Endodermal cell (in vitro differentiated cells): ENCODE measurements around the gene ATP2A2. TPM values are rescaled to one million over a fixed set of nuclear protein-coding genes. Genes with fewer than 3 reads are reported as not detected.

Experiments
- DNase-seq: peaks from one replicate; pipeline ENCODE4 v3.0.0-alpha.2; 2017
- H3K27ac ChIP-seq: 2 replicates; pipeline ENCODE4 v1.5.1; 2013; ENCODE audit warnings: mild to moderate bottlenecking, low read depth, low read length, moderate library complexity
- H3K27me3 ChIP-seq: 2 replicates; pipeline ENCODE4 v1.6.1; 2013; ENCODE audit warnings: mild to moderate bottlenecking, low read length, moderate library complexity; ENCODE audit not compliant: insufficient read depth, control insufficient read depth, poor library complexity, severe bottlenecking
- H3K36me3 ChIP-seq: 2 replicates; pipeline ENCODE4 v1.7.0; 2013; ENCODE audit warnings: mild to moderate bottlenecking, low read length, moderate library complexity; ENCODE audit not compliant: control insufficient read depth, insufficient read depth
- H3K4me1 ChIP-seq: one replicate; pipeline ENCODE4 v1.7.0; 2013; ENCODE audit warnings: low read length; ENCODE audit not compliant: control insufficient read depth, insufficient read depth
- H3K4me3 ChIP-seq: 2 replicates; pipeline ENCODE4 v1.5.1; 2013; ENCODE audit warnings: mild to moderate bottlenecking, low read length, moderate library complexity
- H3K9ac ChIP-seq: 2 replicates; pipeline ENCODE4 v1.6.1; 2013; ENCODE audit warnings: mild to moderate bottlenecking, low read length, moderate library complexity; ENCODE audit not compliant: poor library complexity, severe bottlenecking; ENCODE audit errors: extremely low read depth
- H3K9me3 ChIP-seq: 2 replicates; pipeline ENCODE4 v1.6.1; 2013; ENCODE audit warnings: mild to moderate bottlenecking, low read length, moderate library complexity; ENCODE audit not compliant: control insufficient read depth
- H3K27ac Mint-ChIP-seq: 2 replicates; pipeline ENCODE4 v1.8.0; 2020; ENCODE audit warnings: mixed read lengths
- H3K27me3 Mint-ChIP-seq: 2 replicates; pipeline ENCODE4 v1.8.0; 2021; ENCODE audit warnings: mild to moderate bottlenecking, mixed read lengths; ENCODE audit not compliant: insufficient read depth
- H3K36me3 Mint-ChIP-seq: 2 replicates; pipeline ENCODE4 v1.8.0; 2020; ENCODE audit warnings: low read depth, mixed read lengths
- H3K4me1 Mint-ChIP-seq: 2 replicates; pipeline ENCODE4 v1.8.0; 2020; ENCODE audit warnings: mixed read lengths
- H3K4me3 Mint-ChIP-seq: 2 replicates; pipeline ENCODE4 v1.8.0; 2020; ENCODE audit warnings: mild to moderate bottlenecking, moderate library complexity, mixed read lengths
- H3K9me3 Mint-ChIP-seq: 2 replicates; pipeline ENCODE4 v1.8.0; 2020; ENCODE audit warnings: mild to moderate bottlenecking, mixed read lengths
- CTCF ChIP-seq: fragments of 200-600 bp; sonication (generic); conservative IDR thresholded peaks from 2 replicates; pipeline ENCODE4 v1.5.0; 2021; ENCODE audit warnings: antibody characterized with exemption, mild to moderate bottlenecking
- WGBS, 2 experiments: methylation state at CpG; one replicate each; pipeline versions ENCODE4 v1.1.5 to v1.1.7; 2013; ENCODE audit warnings: missing lambda C conversion rate in 2 of 2, mixed read lengths in 1 of 2; ENCODE audit not compliant: insufficient coverage in 1 of 2, insufficient read length in 1 of 2; 5-methylcytosine and 5-hydroxymethylcytosine counted together
- total RNA-seq, 2 donors: library from RNA; stranded (reverse); fragmentation: NEBNext Ultra II Directional in 1 of 2; extraction: Animal tissue kit (Norgen Biotek cat#: 25700) in 1 of 2; gene quantifications; 2 replicates in 1 of 2; 3 replicates in 1 of 2; pipeline ENCODE4 v1.2.1, GENCODE V29; 2021

ATP2A2 gene
- total RNA-seq, 2 donors from 2014 or later, result 151 to 235 TPM

- H3K4me3 ChIP-seq, result no peak overlapping the region
- no peak for TF ChIP-seq CTCF
- WGBS, 2 experiments, result 88 to 91% methylated on average over 2 to 3 of the region's 3 CpGs
- peaks cover 40% of the 10 kb centered on the region for H3K4me1 Mint-ChIP-seq
- no peak overlapping the region for H3K27ac Mint-ChIP-seq
- H3K4me3 Mint-ChIP-seq, result no peak overlapping the region
- peaks cover 91% of the 10 kb centered on the region for H3K36me3 ChIP-seq
- H3K9me3 ChIP-seq, result no peaks in the 10 kb centered on the region
- H3K27me3 Mint-ChIP-seq, result no peaks in the 10 kb centered on the region
- H3K9ac ChIP-seq, result no peak overlapping the region
- H3K27me3 ChIP-seq, result no peaks in the 10 kb centered on the region
- H3K4me1 ChIP-seq, result no peaks in the 10 kb centered on the region
- no peak for DNase-seq
- no peaks in the 10 kb centered on the region for H3K9me3 Mint-ChIP-seq
- H3K27ac ChIP-seq, result no peak overlapping the region
- peaks cover 81% of the 10 kb centered on the region for H3K36me3 Mint-ChIP-seq
These were observed 6.9 kb downstream of the ATP2A2 start for GRCh38 chr12:110287986-110288385.

DNA sequence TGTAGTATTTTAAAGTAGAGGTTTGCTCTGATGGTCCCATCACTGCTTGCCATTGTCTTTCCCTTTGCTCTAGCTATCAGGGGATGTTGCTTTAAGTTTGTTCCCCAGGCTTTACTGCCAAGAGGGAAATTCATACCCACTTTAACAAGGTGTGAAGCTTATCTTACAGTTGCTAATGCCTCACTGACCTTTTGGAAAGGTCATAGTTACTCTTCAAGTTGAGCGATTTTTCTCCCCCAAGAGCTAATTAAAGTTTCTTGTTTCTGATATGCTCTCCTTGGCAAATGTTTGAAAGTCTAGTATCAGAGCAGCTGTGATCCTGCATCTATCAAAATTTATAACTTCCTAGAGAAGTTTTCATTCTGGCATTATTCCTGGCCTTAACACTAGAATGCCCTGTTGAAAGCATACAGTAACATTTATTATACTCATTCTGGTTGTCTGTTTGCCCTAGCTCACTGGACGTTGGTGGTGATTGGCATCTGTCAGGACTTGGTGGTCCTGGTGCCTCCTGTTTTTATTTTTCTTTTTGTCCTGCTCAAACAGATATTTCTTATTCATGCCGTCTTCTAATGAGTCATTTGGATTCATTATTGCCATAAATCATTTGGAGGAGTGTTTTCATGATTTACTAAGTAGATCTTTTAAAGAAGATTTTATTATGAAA is 8.1 kb downstream of the ATP2A2 start:
- WGBS, 2 experiments, result 66 to 86% methylated on average over 1 to 2 of the region's 3 CpGs
- H3K9me3 Mint-ChIP-seq, result no peaks in the 10 kb centered on the region
- peaks cover 78% of the 10 kb centered on the region for H3K36me3 Mint-ChIP-seq
- H3K27me3 Mint-ChIP-seq, result no peaks in the 10 kb centered on the region
- H3K27ac ChIP-seq, result no peak overlapping the region
- no peak for DNase-seq
- no peak overlapping the region for H3K4me3 Mint-ChIP-seq
- H3K9me3 ChIP-seq, result no peaks in the 10 kb centered on the region
- H3K4me1 ChIP-seq, result no peaks in the 10 kb centered on the region
- H3K36me3 ChIP-seq, result peaks cover 87% of the 10 kb centered on the region
- no peak overlapping the region for H3K27ac Mint-ChIP-seq
- peaks cover 28% of the 10 kb centered on the region for H3K4me1 Mint-ChIP-seq
- H3K9ac ChIP-seq, result no peak overlapping the region
- no peaks in the 10 kb centered on the region for H3K27me3 ChIP-seq
- no peak for TF ChIP-seq CTCF
- H3K4me3 ChIP-seq, result no peak overlapping the region

DNA sequence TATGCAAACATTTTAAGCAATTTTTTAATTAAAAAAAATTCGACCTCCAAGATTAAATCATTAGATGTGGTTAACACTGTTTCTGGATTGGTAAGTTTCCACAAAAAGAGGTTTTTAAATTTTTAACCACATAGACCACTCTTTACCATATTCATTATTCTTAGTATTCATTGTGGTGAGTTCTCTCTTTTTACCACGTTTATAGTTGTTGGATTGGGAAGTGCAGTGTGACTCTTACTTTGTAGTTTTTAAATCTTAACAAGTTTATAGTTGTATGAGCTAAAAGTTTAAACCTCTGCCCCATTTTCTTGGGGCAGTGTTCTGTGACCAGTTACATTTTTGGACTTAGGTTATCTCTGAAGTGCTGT is 8.6 kb downstream of the ATP2A2 start:
- no peaks in the 10 kb centered on the region for H3K27me3 Mint-ChIP-seq
- H3K27ac Mint-ChIP-seq, result no peak overlapping the region
- Histone ChIP-seq H3K4me1 (no peaks in the 10 kb centered on the region), H3K27ac (no peak overlapping the region), H3K36me3 (peaks cover 87% of the 10 kb centered on the region), H3K4me3 (no peak overlapping the region), H3K27me3 (no peaks in the 10 kb centered on the region), H3K9me3 (no peaks in the 10 kb centered on the region), H3K9ac (no peak overlapping the region)
- H3K9me3 Mint-ChIP-seq, result no peaks in the 10 kb centered on the region
- peaks cover 23% of the 10 kb centered on the region for H3K4me1 Mint-ChIP-seq
- H3K36me3 Mint-ChIP-seq, result peaks cover 79% of the 10 kb centered on the region
- no peak for DNase-seq
- no peak overlapping the region for H3K4me3 Mint-ChIP-seq
- no peak for TF ChIP-seq CTCF
- WGBS, 2 experiments, result 100% methylated on average over 1 of the region's 2 CpGs; no CpG with 5 or more reads in 1 of the 2 experiments
